GM19043 (cell line): ENCODE results near the gene CTCFL.

Experiments used
- ATAC-seq: cut with Tn5 transposase; IDR thresholded peaks from one replicate; pipeline ENCODE4 v1.9.1; 2021; ENCODE audit warnings: low read depth; ENCODE audit not compliant: unreplicated experiment

The CTCFL gene

GRCh38 chr20:57524511-57525176 is at the start of gene CTCFL:
TSS of gene CTCFL (minus strand) at chr20:57525140. CDS start at chr20:57524205, 935 bp downstream.
- no peak for ATAC-seq

- ATAC-seq, result no peak
Measured at GRCh38 chr20:57573894-57574293, 49.0 kb upstream of the CTCFL start.

- ATAC-seq, result no peak
Measured at GRCh38 chr20:57573242-57573641, 48.3 kb upstream of the CTCFL start.

- ATAC-seq, result no peak
Measured at GRCh38 chr20:57571782-57572416, 47.0 kb upstream of the CTCFL start.

GRCh38 chr20:57570920-57571319 is 46.0 kb upstream of the CTCFL start:
- no peak for ATAC-seq

GRCh38 chr20:57570145-57570850 is 45.4 kb upstream of the CTCFL start:
- no peak for ATAC-seq

- ATAC-seq, result no peak
Measured at GRCh38 chr20:57568960-57569359, 44.0 kb upstream of the CTCFL start.

GRCh38 chr20:57568088-57568896 is 43.4 kb upstream of the CTCFL start:
- ATAC-seq, result no peak

GRCh38 chr20:57567471-57568079 is 42.6 kb upstream of the CTCFL start:
- ATAC-seq, result no peak

- ATAC-seq, result no peak
Measured at GRCh38 chr20:57566803-57567459, 42.0 kb upstream of the CTCFL start.

- no peak for ATAC-seq
Measured at GRCh38 chr20:57566399-57566798, 41.5 kb upstream of the CTCFL start.

- no peak for ATAC-seq
Measured at GRCh38 chr20:57564951-57565642, 40.2 kb upstream of the CTCFL start.

- no peak for ATAC-seq
Measured at GRCh38 chr20:57564180-57564802, 39.4 kb upstream of the CTCFL start.

- ATAC-seq, result no peak
Measured at GRCh38 chr20:57563522-57563921, 38.6 kb upstream of the CTCFL start.

GRCh38 chr20:57562541-57563465 is 37.9 kb upstream of the CTCFL start:
- ATAC-seq, result no peak

- no peak for ATAC-seq
Measured at GRCh38 chr20:57561356-57562279, 36.7 kb upstream of the CTCFL start.
